Effector memory CD4-positive, alpha-beta T cell (primary cell): ENCODE results near the gene AP1S3.

Experiments used
- DNase-seq, 3 donors: peaks; one replicate each; pipeline ENCODE4 v3.0.0-alpha.2; 2020
- H3K27ac ChIP-seq: 2 replicates; pipeline ENCODE4 v1.7.0; 2013; ENCODE audit warnings: mild to moderate bottlenecking, low read length, moderate library complexity; ENCODE audit not compliant: insufficient read depth, poor library complexity, severe bottlenecking
- H3K27me3 ChIP-seq: replicated peaks from 2 replicates; pipeline ENCODE4 v1.7.0; 2013; ENCODE audit warnings: mild to moderate bottlenecking, low read length; ENCODE audit not compliant: insufficient read depth, control insufficient read depth, poor library complexity, severe bottlenecking
- H3K36me3 ChIP-seq: 2 replicates; pipeline ENCODE4 v1.7.0; 2013; ENCODE audit warnings: mild to moderate bottlenecking, low read length, moderate library complexity; ENCODE audit not compliant: control insufficient read depth, insufficient read depth
- H3K4me1 ChIP-seq: 2 replicates; pipeline ENCODE4 v1.7.0; 2013; ENCODE audit warnings: low read length, mild to moderate bottlenecking; ENCODE audit not compliant: control insufficient read depth, insufficient read depth, poor library complexity, severe bottlenecking
- H3K4me3 ChIP-seq: 2 replicates; pipeline ENCODE4 v1.7.0; 2013; ENCODE audit warnings: low read length, low read depth, mild to moderate bottlenecking; ENCODE audit not compliant: insufficient read depth, poor library complexity, severe bottlenecking
- H3K9me3 ChIP-seq: 2 replicates; pipeline ENCODE4 v1.7.0; 2013; ENCODE audit warnings: mild to moderate bottlenecking, low read length, moderate library complexity; ENCODE audit not compliant: control insufficient read depth

The AP1S3 gene

DNA sequence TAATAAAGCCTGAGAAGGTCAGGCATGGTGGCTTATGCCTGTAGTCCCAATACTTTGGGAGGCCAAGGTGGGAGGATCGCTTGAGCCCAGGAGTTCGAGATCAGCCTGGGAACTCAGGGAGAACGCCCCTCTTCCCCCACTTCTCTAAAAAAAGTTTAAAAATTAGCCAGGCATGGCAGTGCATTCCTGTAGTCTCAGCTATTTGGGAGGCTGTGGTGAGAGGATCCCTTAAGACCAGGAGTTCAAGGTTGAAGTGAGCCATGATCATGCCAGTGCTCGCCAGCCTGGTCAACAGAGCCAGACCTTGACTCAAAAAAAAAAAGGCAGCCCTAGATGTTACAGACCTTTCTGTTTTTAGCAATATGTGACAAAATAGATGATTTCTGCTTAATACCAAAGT, 83.4 kb downstream of the AP1S3 start:
- Histone ChIP-seq H3K4me3 (no peak overlapping the region), H3K9me3 (no peaks in the 10 kb centered on the region), H3K27me3 (no peaks in the 10 kb centered on the region), H3K27ac (no peak overlapping the region), H3K36me3 (no peaks in the 10 kb centered on the region), H3K4me1 (no peaks in the 10 kb centered on the region)
- no peak for DNase-seq

DNA sequence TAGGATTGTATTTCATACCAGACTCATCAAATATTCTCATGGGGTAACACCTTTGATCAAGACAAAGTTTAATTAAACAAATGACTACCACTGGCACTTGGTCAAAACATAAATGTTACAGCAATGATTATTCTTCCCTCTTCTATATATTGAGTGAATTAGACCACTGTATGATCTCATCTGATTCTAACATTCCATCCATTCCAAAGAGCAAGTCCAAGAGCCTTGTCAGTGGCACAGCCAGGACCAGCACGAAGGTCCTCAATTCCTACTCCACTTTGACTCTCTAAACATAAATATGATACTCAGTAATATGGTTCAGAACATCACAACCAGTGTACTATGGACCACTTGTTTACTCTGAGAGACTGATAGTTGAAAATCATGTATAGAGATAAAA, 86.4 kb downstream of the AP1S3 start:
- no peaks in the 10 kb centered on the region for H3K27me3 ChIP-seq
- no peaks in the 10 kb centered on the region for H3K4me1 ChIP-seq
- H3K36me3 ChIP-seq = no peaks in the 10 kb centered on the region
- H3K9me3 ChIP-seq = no peaks in the 10 kb centered on the region
- no peak overlapping the region for H3K4me3 ChIP-seq
- H3K27ac ChIP-seq = no peak overlapping the region
- no peak for DNase-seq

- Histone ChIP-seq H3K27me3 (no peaks in the 10 kb centered on the region), H3K27ac (no peak overlapping the region), H3K9me3 (no peaks in the 10 kb centered on the region), H3K4me3 (no peak overlapping the region), H3K4me1 (no peaks in the 10 kb centered on the region), H3K36me3 (no peaks in the 10 kb centered on the region)
- no peak for DNase-seq
Measured at GRCh38 chr2:223747392-223748042, 89.9 kb downstream of the AP1S3 start.

DNA sequence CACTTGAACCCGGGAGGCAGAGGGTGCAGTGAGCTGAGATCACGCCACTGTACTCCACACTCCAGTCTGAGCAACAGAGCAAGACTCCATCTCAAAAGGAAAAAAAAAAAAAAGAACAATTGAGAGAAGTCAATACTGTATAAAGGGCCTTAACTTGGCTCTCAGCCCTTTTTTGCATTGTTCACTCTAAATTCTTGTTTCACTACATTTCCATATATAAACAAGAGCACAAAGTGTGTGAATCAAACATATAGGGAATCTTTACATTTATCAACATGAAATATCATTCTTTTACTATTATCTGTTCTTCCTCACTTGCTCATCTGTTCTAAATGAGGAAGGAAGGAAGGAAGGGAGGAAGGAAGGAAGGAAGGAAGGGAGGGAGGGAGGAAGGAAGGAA, 90.8 kb downstream of the AP1S3 start:
- Histone ChIP-seq H3K9me3 (no peaks in the 10 kb centered on the region), H3K4me3 (no peak overlapping the region), H3K36me3 (no peaks in the 10 kb centered on the region), H3K4me1 (no peaks in the 10 kb centered on the region), H3K27ac (no peak overlapping the region), H3K27me3 (no peaks in the 10 kb centered on the region)
- no peak for DNase-seq

- H3K36me3 ChIP-seq = no peaks in the 10 kb centered on the region
- no peaks in the 10 kb centered on the region for H3K4me1 ChIP-seq
- no peak for DNase-seq
- H3K27ac ChIP-seq = no peak overlapping the region
- H3K9me3 ChIP-seq = no peaks in the 10 kb centered on the region
- H3K27me3 ChIP-seq = no peaks in the 10 kb centered on the region
- H3K4me3 ChIP-seq = no peak overlapping the region
Measured at GRCh38 chr2:223744580-223744979, 92.8 kb downstream of the AP1S3 start.

- H3K27ac ChIP-seq = no peak overlapping the region
- no peak for DNase-seq
- no peaks in the 10 kb centered on the region for H3K36me3 ChIP-seq
- no peaks in the 10 kb centered on the region for H3K4me1 ChIP-seq
- H3K27me3 ChIP-seq = no peaks in the 10 kb centered on the region
- no peak overlapping the region for H3K4me3 ChIP-seq
- H3K9me3 ChIP-seq = no peaks in the 10 kb centered on the region
Measured at GRCh38 chr2:223740679-223741078, 96.7 kb downstream of the AP1S3 start.

GRCh38 chr2:223737207-223737606, 100.2 kb downstream of the AP1S3 start:
- Histone ChIP-seq H3K27me3 (no peaks in the 10 kb centered on the region), H3K27ac (no peak overlapping the region), H3K4me1 (no peaks in the 10 kb centered on the region), H3K36me3 (no peaks in the 10 kb centered on the region), H3K4me3 (no peak overlapping the region), H3K9me3 (no peaks in the 10 kb centered on the region)
- no peak for DNase-seq

- Histone ChIP-seq H3K4me3 (no peak overlapping the region), H3K4me1 (no peaks in the 10 kb centered on the region), H3K27me3 (no peaks in the 10 kb centered on the region), H3K27ac (no peak overlapping the region), H3K9me3 (no peaks in the 10 kb centered on the region), H3K36me3 (no peaks in the 10 kb centered on the region)
- DNase-seq = no peak
Measured at GRCh38 chr2:223736488-223736887, 100.9 kb downstream of the AP1S3 start.

GRCh38 chr2:223735659-223736244, 101.6 kb downstream of the AP1S3 start:
- no peak overlapping the region for H3K27ac ChIP-seq
- no peaks in the 10 kb centered on the region for H3K4me1 ChIP-seq
- H3K27me3 ChIP-seq = no peaks in the 10 kb centered on the region
- no peak for DNase-seq
- H3K4me3 ChIP-seq = no peak overlapping the region
- H3K36me3 ChIP-seq = no peaks in the 10 kb centered on the region
- no peaks in the 10 kb centered on the region for H3K9me3 ChIP-seq

DNA sequence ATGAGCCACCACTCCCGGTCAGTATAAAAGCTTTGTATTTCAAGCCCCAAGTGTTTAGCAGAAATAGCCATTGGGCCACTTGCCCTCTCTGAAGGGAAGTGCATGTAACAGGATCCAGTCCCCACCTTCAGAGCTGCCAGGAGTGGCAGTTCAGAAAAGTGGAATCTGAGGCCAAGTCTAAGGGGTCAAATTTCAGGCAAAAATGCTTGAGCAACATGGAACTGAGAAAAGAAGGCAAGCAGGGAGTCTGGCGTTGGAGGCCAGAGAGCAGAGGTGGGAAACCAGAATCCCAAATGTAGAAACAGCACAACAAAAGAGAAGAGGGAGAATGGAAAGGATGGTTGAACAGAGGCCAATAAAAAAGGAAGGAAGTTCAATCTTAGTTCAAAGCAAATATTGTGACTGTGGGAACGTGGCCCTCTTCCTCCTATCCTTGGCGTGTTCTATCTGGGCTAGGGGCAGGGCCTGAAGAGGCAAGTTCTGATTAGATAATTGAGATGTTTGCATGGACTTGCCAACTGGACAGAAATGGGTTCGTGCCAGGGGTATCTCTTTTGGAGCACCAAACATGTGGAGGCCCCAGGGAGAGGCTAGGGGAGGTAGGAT, 102.2 kb downstream of the AP1S3 start:
- no peak for DNase-seq
- no peak overlapping the region for H3K4me3 ChIP-seq

More for the DNA sequence above, 102.2 kb downstream of the AP1S3 start:
- H3K27ac ChIP-seq = no peak overlapping the region
- H3K9me3 ChIP-seq = no peaks in the 10 kb centered on the region
- no peaks in the 10 kb centered on the region for H3K4me1 ChIP-seq
- H3K27me3 ChIP-seq = no peaks in the 10 kb centered on the region
- H3K36me3 ChIP-seq = no peaks in the 10 kb centered on the region
